HepG2 (cell line): ENCODE data around the gene KCNMA1. TPM values are rescaled to one million over a fixed set of nuclear protein-coding genes. Genes with fewer than 3 reads are reported as not detected.

ENCODE experiments used
- ATAC-seq: fragments of 200-7000 bp; cut with Tn5 transposase; 3 replicates; pipeline ENCODE4 v1.9.1; 2020; ENCODE audit warnings: mild to moderate bottlenecking, moderate library complexity
- BruUV-seq: library from RNA; stranded (reverse); fragments of 400-500 nt; replicated peaks from 2 replicates; lab custom pipeline; 2021; lab: Mats Ljungman, UMichigan
- CTCF ChIA-PET: fragments of 300-600 bp; formaldehyde crosslinking; extraction: SDS; loops from one replicate; lab custom pipeline; 2021; ENCODE audit warnings: low total read pairs, inconsistent platforms, low intra/inter-chr PET ratio; lab: Yijun Ruan, JAX
- POLR2A ChIA-PET: fragments of 350-600 bp; sonication (Branson Sonifier 250); formaldehyde crosslinking; loops from one replicate; lab custom pipeline; 2020; ENCODE audit warnings: antibody characterized with exemption, inconsistent platforms; lab: Yijun Ruan, JAX
- DNase-seq: peaks from one replicate; pipeline ENCODE4 v3.0.0-alpha.2; 2015; ENCODE audit warnings: low spot score
- FAIRE-seq: peaks from 3 replicates; lab custom pipeline; 2011; peaks lifted over from hg19 to GRCh38; lab: Jason Lieb, UNC
- H2AFZ ChIP-seq: one replicate; pipeline ENCODE4 v1.6.1; 2011; ENCODE audit warnings: low read length, inconsistent platforms
- H3K27ac ChIP-seq: fragments of 300-600 bp; 3 replicates; pipeline ENCODE4 v1.8.0; 2011; ENCODE audit warnings: mixed run types, mild to moderate bottlenecking, mixed read lengths, low read length, inconsistent platforms; ENCODE audit not compliant: insufficient read depth; ENCODE audit errors: extremely low read length
- H3K27me3 ChIP-seq, 2 experiments: fragments of 200-600 bp in 1 of 2; 2 replicates in 1 of 2; 3 replicates in 1 of 2; pipeline versions ENCODE4 v1.6.0 to v1.8.0; 2011; ENCODE audit warnings: low read length in 2 of 2, mild to moderate bottlenecking in 2 of 2, moderate library complexity in 2 of 2, inconsistent platforms in 1 of 2; ENCODE audit not compliant: insufficient read depth in 2 of 2, control insufficient read depth in 1 of 2
- H3K36me3 ChIP-seq, 2 experiments: fragments of 200-600 bp in 1 of 2; replicated peaks in 1 of 2; 2 replicates in 1 of 2; 3 replicates in 1 of 2; pipeline versions ENCODE4 v1.5.1 to v1.8.0; 2011; ENCODE audit warnings: low read length in 2 of 2, inconsistent platforms in 1 of 2; ENCODE audit not compliant: insufficient read depth in 2 of 2, control insufficient read depth in 1 of 2
- H3K4me1 ChIP-seq: 2 replicates; pipeline ENCODE4 v1.5.1; 2012; ENCODE audit warnings: low read length, inconsistent platforms; ENCODE audit not compliant: insufficient read depth
- H3K4me2 ChIP-seq: 2 replicates; pipeline ENCODE4 v1.6.0; 2011; ENCODE audit warnings: low read depth, low read length, inconsistent platforms
- H3K4me3 ChIP-seq, 3 experiments: fragments of 200-600 bp in 1 of 3; sonication (generic), shearing (Covaris generic) in 1 of 3; replicated peaks in 1 of 3; 2 replicates each; pipeline ENCODE4 v1.5.1; 2011 to 2016; ENCODE audit warnings: low read length in 3 of 3, inconsistent platforms in 2 of 3, low read depth in 2 of 3, mild to moderate bottlenecking in 2 of 3, control low read depth in 1 of 3, mixed read lengths in 1 of 3; ENCODE audit not compliant: insufficient read depth in 1 of 3
- H3K79me2 ChIP-seq: one replicate; pipeline ENCODE4 v1.6.1; 2011; ENCODE audit warnings: low read length, inconsistent platforms; ENCODE audit not compliant: insufficient read depth
- H3K9ac ChIP-seq: 2 replicates; pipeline ENCODE4 v1.6.0; 2011; ENCODE audit warnings: mild to moderate bottlenecking, low read depth, low read length, inconsistent platforms; ENCODE audit not compliant: insufficient read depth
- H3K9me3 ChIP-seq: 2 replicates; pipeline ENCODE4 v1.5.1; 2012; ENCODE audit warnings: mild to moderate bottlenecking, low read length
- H4K20me1 ChIP-seq: 2 replicates; pipeline ENCODE4 v1.6.0; 2011; ENCODE audit warnings: inconsistent platforms, mild to moderate bottlenecking, low read length, moderate library complexity; ENCODE audit not compliant: insufficient read depth
- AGO1 ChIP-seq: fragments of 200-400 bp; formaldehyde crosslinking; IDR thresholded peaks from 2 replicates; pipeline ENCODE4 v1.6.1; 2017; ENCODE audit warnings: mild to moderate bottlenecking, low read depth, low read length, moderate library complexity; ENCODE audit not compliant: poor library complexity, severe bottlenecking
- GATAD1 ChIP-seq: IDR thresholded peaks from 2 replicates; pipeline ENCODE4 v1.6.1; 2016; ENCODE audit warnings: missing genetic modification reagents, missing compliant biosample characterization
- HOXA3 ChIP-seq: sonication (generic); formaldehyde crosslinking; IDR thresholded peaks from 2 replicates; pipeline ENCODE4 v1.5.0; 2020; ENCODE audit warnings: missing genetic modification reagents
- IRX3 ChIP-seq: sonication (generic); formaldehyde crosslinking; IDR thresholded peaks from 2 replicates; pipeline ENCODE4 v1.8.1; 2023; ENCODE audit warnings: mild to moderate bottlenecking, low read depth, missing genetic modification reagents, borderline replicate concordance
- NR2F1 ChIP-seq, 2 experiments: fragments of 450-650 bp in 1 of 2; formaldehyde crosslinking in 1 of 2; IDR thresholded peaks; 2 replicates each; pipeline versions ENCODE4 v1.5.0 to v1.6.1; 2016 to 2020; ENCODE audit warnings: mild to moderate bottlenecking in 1 of 2, missing compliant biosample characterization in 1 of 2, missing genetic modification reagents in 1 of 2, moderate library complexity in 1 of 2
- NR3C1 ChIP-seq: sonication (generic); formaldehyde crosslinking; IDR thresholded peaks from 2 replicates; pipeline ENCODE4 v1.4.0; 2020; ENCODE audit warnings: missing genetic modification reagents
- ZEB1 ChIP-seq: IDR thresholded peaks from 2 replicates; pipeline ENCODE4 v1.6.1; 2012; ENCODE audit warnings: mild to moderate bottlenecking, low read depth, inconsistent platforms; ENCODE audit not compliant: insufficient replicate concordance
- WGBS: methylation state at CpG from one replicate; pipeline ENCODE4 v1.1.6; 2017; ENCODE audit warnings: low lambda C conversion rate; 5-methylcytosine and 5-hydroxymethylcytosine counted together
- in situ Hi-C: cut with HindIII; loops from 2 replicates; pipeline ENCODE4 v1.10.0; 2017; ENCODE audit warnings: low pct_unique_long_range_greater_than_20kb; ENCODE audit not compliant: extremely low pct_ligation_motif_present
- intact Hi-C: fragments of 100-400 bp; cut with micrococcal nuclease; formaldehyde crosslinking; loops from one replicate; pipeline ENCODE4 v1.10.0; 2022; ENCODE audit not compliant: unreplicated experiment
- polyA plus RNA-seq, 8 experiments: library from polyadenylated mRNA; depleted of rRNA in 3 of 8; stranded (reverse) in 7 of 8; unstranded in 1 of 8; fragments of >200 nt; fragmentation: Illumina TruSeq in 4 of 8; extraction: Trizol in 4 of 8; gene quantifications; 2 replicates each; pipeline versions ENCODE4 v1.2.1 to v1.2.3, GENCODE V29; 2011 to 2016; ENCODE audit warnings: low read depth in 4 of 8, missing spikeins in 1 of 8, mixed read lengths in 1 of 8; ENCODE audit not compliant: insufficient read depth in 1 of 8
- total RNA-seq, 5 experiments: library from RNA; depleted of rRNA; stranded (reverse); fragments of >200 nt; fragmentation: Illumina TruSeq; extraction: Trizol; gene quantifications; 2 replicates each; pipeline ENCODE4 v1.2.3, GENCODE V29; 2016; ENCODE audit warnings: low read depth in 1 of 5

Gene KCNMA1
- total and polyA plus RNA-seq, 2 of the 13 experiments (the other 11 are each of a cell fraction or from before 2014, with no cell fraction given), result 0.02 TPM; not detected in 1

- DNase-seq (no peak), FAIRE-seq (no peak), ATAC-seq (no peak)
- Histone ChIP-seq H3K4me2 (no peak overlapping the region), H3K27ac (no peak overlapping the region), H2AFZ (no peak overlapping the region), H3K79me2 (no peaks in the 10 kb centered on the region), H3K4me3 (no peak overlapping the region), H3K27me3 (peaks cover 0 to 6% of the 10 kb centered on the region in 2 experiments; a peak in 1 of 5 replicates), H3K4me1 (no peaks in the 10 kb centered on the region), H3K36me3 (no peaks in the 10 kb centered on the region), H3K9ac (no peak overlapping the region), H4K20me1 (no peaks in the 10 kb centered on the region), H3K9me3 (no peaks in the 10 kb centered on the region)
- no TSS peak for BruUV-seq
- CTCF ChIA-PET, result no interaction called here
- in situ Hi-C loops, result no loop called here
- WGBS, result 9% methylated on average over 5 of the region's 5 CpGs
- TF ChIP-seq GATAD1 (CRISPR knock-in tag) (no peak), ZEB1 (no peak), IRX3 (CRISPR knock-in tag) (no peak), AGO1 (no peak), NR2F1 (CRISPR knock-in tag; IDR thresholded peaks at IDR 0.05) (no peak)
- POLR2A ChIA-PET, result no interaction called here
- intact Hi-C loops, result no loop called here
These were observed 446.1 kb downstream of the KCNMA1 start for GRCh38 chr10:77191324-77192049.

- intact Hi-C loops, result no loop called here
- no peaks in the 10 kb centered on the region for H3K79me2 ChIP-seq
- H3K4me2 ChIP-seq, result no peak overlapping the region
- TF ChIP-seq HOXA3 (CRISPR knock-in tag), result no peak
- TF ChIP-seq NR3C1 (CRISPR knock-in tag), result no peak
- H2AFZ ChIP-seq, result no peak overlapping the region
- H3K4me3 ChIP-seq, result no peak overlapping the region
- in situ Hi-C loops, result no loop called here
- no peak overlapping the region for H3K9ac ChIP-seq
- H3K9me3 ChIP-seq, result no peaks in the 10 kb centered on the region
- no peak for DNase-seq
- 8% methylated on average over 1 of the region's 1 CpG for WGBS
- no TSS peak for BruUV-seq
- ChIA-PET POLR2A (no interaction called here), CTCF (no interaction called here)
- no peaks in the 10 kb centered on the region; a peak in 1 of 5 replicates for H3K27me3 ChIP-seq
- no peaks in the 10 kb centered on the region for H3K36me3 ChIP-seq
- H3K27ac ChIP-seq, result no peak overlapping the region
- no peaks in the 10 kb centered on the region for H3K4me1 ChIP-seq
- H4K20me1 ChIP-seq, result no peaks in the 10 kb centered on the region
- no peak for FAIRE-seq
- ATAC-seq, result no peak
These were observed 447.3 kb downstream of the KCNMA1 start for GRCh38 chr10:77190291-77190690.
